GM12801 (cell line): ENCODE measurements around the gene RPP14.

Experiments
- TF ChIP-seq, protein P1 (sequence below): IDR thresholded peaks from one replicate; pipeline ENCODE4 v1.5.1; 2011; ENCODE audit warnings: control low read depth; ENCODE audit not compliant: insufficient read length; ENCODE audit errors: extremely low read depth

The RPP14 gene

DNA sequence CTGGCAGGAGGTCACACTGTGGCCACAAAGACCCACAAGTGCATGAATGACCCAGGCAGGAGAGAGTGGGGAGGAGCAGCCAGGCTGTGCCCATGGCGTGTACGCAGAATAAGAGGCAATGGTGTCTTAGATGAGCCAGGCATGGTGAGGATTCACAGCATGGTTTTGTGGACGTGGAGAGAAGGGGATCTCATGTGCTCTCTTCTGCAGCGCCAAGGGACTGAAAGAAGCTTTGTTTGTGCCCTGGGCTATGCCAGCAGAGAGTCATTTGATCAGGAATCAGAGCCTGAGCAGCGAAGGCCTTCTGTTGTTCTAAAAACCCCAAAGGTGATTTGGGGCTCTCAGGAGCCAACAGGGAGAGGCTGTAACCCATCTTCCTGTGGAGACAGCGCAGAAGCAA, 18.7 kb upstream of the RPP14 start:
- TF ChIP-seq, protein P1, sequence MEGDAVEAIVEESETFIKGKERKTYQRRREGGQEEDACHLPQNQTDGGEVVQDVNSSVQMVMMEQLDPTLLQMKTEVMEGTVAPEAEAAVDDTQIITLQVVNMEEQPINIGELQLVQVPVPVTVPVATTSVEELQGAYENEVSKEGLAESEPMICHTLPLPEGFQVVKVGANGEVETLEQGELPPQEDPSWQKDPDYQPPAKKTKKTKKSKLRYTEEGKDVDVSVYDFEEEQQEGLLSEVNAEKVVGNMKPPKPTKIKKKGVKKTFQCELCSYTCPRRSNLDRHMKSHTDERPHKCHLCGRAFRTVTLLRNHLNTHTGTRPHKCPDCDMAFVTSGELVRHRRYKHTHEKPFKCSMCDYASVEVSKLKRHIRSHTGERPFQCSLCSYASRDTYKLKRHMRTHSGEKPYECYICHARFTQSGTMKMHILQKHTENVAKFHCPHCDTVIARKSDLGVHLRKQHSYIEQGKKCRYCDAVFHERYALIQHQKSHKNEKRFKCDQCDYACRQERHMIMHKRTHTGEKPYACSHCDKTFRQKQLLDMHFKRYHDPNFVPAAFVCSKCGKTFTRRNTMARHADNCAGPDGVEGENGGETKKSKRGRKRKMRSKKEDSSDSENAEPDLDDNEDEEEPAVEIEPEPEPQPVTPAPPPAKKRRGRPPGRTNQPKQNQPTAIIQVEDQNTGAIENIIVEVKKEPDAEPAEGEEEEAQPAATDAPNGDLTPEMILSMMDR: no peak

DNA sequence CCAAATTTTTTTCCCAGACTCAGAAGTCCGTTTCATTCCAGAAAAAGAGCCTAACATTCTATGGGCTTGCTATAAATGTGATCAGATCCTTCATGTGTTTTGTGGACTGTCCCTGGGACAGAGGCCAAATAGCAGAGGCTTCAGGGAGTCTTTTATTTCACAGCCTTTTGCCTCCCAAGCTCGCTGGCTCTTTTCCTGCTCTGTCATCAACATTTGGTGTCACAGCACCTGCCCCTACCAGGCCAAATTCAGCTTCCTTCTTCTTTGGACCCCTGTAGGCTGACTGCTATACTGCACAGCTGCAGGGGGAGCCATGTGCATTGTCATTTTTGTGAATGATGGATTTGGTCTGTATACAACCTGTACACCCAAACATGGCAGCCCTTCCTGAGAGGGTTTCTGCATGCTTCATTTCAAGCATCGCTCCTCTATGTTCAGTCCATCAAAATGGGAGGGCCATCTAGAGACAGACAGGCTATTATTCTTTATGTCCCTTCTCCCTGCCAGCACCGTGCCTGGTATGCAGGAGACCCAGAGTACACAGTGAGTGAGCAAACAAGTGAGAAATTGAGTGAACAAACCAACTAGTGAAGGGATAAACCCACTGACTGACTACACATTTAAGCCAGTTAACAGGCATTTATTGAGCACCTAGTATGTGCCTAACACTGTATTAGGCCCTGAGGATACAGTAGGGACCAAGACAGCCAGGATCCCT, 17.9 kb upstream of the RPP14 start:
- TF ChIP-seq, protein P1: no peak

DNA sequence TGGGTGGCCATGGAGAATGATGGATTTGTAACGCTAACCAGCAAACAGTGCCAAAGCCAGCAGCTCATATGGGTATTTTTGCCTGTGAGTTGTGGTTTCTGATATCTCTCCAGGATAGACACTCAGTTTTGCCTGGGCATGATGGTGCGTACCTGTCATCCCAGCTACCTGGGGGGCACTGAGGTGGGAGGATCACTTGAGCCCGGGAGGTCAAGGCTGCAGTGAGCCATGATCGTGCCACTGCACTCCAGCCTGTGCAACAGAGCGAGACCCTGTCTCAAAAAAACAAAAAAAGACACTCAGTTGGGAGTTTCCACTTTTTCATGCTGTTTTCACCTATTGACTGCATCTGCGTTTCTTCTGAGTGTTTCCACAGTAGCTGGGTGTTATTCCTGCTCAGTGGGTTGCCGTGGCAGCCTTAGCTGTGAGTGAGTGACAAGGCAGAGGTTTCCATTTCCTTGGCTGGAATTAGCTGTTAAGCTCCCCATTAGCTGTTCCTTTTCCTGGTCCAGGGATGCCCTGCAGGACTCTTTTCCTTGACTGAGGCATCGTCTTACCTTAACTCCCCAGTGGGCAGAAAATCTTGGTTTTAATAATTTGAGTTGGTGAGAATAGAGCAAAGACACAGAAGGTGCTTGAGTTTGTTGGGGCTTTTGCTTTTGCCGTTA, 14.2 kb upstream of the RPP14 start:
- TF ChIP-seq, protein P1: no peak

DNA sequence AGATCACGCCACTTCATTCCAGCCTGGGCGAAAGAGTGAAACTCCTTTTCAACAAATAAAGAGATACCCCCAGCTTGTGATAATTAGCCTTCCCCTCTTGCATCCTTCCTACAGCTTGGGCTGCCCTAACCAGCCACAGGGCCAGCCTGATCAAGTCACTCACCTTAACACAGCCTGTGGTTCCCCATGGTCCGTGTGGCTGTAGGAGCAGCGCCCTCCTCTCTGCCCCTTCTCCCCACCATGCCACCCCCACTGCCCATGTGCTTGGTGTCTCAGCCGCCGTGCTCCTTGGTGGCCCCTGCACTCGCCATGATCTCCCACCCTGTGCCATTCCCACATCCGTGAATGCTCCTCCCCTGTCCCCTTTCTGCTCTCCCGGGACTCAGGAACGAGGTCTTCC, 13.2 kb upstream of the RPP14 start:
- TF ChIP-seq, protein P1: no peak

DNA sequence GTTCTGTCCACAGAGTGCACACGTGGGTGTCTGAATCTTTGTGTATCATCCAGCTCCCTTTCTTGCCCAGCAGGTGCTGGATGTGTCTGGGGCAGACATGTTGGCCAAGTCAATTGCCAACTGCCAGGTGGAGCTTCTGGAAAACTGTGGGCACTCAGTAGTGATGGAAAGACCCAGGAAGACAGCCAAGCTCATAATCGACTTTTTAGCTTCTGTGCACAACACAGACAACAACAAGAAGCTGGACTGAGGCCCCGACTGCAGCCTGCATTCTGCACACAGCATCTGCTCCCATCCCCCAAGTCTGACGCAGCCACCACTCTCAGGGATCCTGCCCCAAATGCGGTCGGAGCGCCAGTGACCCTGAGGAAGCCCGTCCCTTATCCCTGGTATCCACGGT, 12.5 kb upstream of the RPP14 start:
- TF ChIP-seq, protein P1: no peak

DNA sequence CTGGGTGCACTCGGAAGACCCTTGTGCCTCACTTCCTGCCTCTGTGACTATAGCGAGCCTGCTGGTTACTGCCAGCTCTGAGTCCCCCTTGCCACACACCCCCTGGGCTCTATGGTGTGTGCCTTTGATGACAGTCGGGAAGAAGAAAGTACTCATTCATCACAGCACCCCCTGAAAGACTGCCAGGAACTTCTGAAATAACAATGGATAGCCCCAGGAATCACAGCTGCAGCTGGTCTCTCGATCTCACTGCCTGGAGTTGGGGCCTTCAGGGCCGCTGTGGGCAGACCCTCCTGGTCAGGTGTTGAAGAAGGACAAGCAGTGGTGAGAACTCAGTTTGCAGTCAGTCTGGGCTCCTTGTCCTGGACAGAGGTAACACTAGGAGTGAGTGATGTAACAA, 9.8 kb upstream of the RPP14 start:
- TF ChIP-seq, protein P1: no peak

DNA sequence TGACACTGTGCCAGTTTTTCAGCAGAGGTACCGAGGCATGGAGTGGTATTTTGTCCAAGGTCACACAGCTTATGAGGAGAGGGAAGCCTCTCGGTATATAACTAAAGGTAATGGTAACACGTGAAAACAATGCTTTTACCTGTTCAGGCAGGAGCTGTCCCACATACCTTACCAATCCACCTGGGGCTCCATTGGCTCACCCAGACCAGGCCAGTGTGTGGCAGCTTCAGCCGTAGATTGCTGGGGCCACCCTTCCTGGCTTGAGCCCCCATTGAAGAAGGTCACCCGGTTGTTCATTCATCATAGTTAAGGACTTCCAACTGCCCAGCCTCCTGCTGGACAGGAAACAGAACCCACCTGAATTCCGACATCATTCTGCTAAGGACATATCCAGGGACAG, 9.2 kb upstream of the RPP14 start:
- TF ChIP-seq, protein P1: no peak
